ENCODE results near the gene FARP1.

FARP1 gene

DNA sequence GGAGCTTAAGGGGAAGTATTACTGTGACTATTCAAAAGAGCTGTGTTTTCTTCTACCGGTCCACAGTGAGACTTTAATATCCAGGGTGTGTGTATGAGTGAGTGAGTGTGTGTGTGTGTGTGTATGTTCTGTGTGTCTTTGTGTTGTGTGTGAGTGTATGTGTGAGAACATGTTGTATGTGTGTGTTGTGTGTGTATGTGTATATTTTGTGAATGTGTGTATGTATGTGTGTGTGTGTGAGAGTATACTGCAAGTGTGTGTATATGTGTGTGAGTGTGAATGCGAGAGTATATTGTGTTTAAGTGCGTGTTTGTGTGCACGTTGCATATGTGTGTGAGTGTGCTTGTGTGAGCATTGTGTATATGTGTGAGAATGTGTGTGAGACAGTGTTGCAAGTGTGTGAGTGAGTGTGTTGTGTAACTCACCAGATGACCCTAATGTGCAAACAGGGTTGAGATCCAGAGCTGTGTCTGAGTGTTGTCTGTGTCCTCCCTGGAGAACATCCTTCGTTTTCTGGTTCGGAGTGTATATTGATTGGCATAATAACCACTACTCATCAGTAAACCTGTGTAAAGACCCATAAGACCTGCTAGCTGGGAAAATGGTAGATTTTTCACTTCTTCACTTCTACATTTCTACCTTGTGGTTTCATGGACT lies 135.3 kb downstream of the FARP1 start:
- Histone ChIP-seq H3K9ac (ENCODE audit: low read length) (no peak overlapping the region), H3K4me3 (ENCODE audit: low read length) (no peak overlapping the region), H3K27me3 (replicated peaks; ENCODE audit: control insufficient read depth, insufficient read depth, low read length) (no peaks in the 10 kb centered on the region), H3K4me1 (ENCODE audit: control insufficient read depth, insufficient read depth, low read length) (peaks cover 18% of the 10 kb centered on the region), H3K9me3 (ENCODE audit: control insufficient read depth, low read length) (no peaks in the 10 kb centered on the region), H3K36me3 (ENCODE audit: control insufficient read depth, insufficient read depth, low read length, severe bottlenecking) (no peaks in the 10 kb centered on the region)
- DNase-seq (ENCODE audit: low read depth): no peak

DNA sequence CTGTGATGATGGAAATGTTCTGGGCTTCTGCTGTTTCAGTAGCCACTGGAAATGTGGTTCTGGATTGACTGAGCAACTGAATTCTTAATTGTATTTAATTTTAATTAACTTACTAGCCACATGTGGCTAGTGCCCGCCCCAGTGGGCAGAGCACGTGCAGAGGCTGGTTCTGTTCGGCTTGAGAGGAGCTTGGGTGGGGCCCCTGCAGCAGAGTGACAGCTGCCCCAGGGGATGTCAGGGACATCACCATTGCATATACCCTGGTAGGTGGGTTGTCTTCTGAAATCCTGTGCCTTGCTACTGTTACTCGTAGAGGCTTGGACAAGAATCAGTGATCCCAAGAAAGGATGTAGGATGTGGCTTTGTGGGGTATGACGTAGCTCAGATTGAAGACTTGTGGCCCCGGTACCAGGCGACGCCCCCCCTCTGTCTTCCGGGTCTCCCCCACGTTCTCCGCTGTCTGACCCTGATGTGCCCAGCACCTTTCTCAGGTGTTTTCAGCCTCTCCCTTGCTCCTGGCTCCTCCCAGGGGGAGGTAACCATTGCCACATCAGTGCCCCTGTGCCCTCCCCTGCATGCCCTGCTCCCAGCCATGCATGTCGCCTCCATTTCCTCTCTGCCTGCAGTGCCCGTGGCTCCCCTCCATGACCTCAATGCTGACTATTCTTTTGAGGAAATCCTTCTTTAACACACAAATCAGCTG lies 136.7 kb downstream of the FARP1 start:
- H3K4me3 ChIP-seq (ENCODE audit: low read length): no peak overlapping the region
- H3K9me3 ChIP-seq (ENCODE audit: control insufficient read depth, low read length): no peaks in the 10 kb centered on the region
- H3K27me3 ChIP-seq (replicated peaks; ENCODE audit: control insufficient read depth, insufficient read depth, low read length): no peaks in the 10 kb centered on the region
- peaks cover 18% of the 10 kb centered on the region for H3K4me1 ChIP-seq (ENCODE audit: control insufficient read depth, insufficient read depth, low read length)
- H3K36me3 ChIP-seq (ENCODE audit: control insufficient read depth, insufficient read depth, low read length, severe bottlenecking): no peaks in the 10 kb centered on the region
- H3K9ac ChIP-seq (ENCODE audit: low read length): no peak overlapping the region
- DNase-seq (ENCODE audit: low read depth): no peak

- H3K9ac ChIP-seq (ENCODE audit: low read length): no peak overlapping the region
- no peak overlapping the region for H3K4me3 ChIP-seq (ENCODE audit: low read length)
- DNase-seq (ENCODE audit: low read depth): no peak
- no peaks in the 10 kb centered on the region for H3K36me3 ChIP-seq (ENCODE audit: control insufficient read depth, insufficient read depth, low read length, severe bottlenecking)
- peaks cover 13% of the 10 kb centered on the region for H3K4me1 ChIP-seq (ENCODE audit: control insufficient read depth, insufficient read depth, low read length)
- no peaks in the 10 kb centered on the region for H3K27me3 ChIP-seq (replicated peaks; ENCODE audit: control insufficient read depth, insufficient read depth, low read length)
- H3K9me3 ChIP-seq (ENCODE audit: control insufficient read depth, low read length): no peaks in the 10 kb centered on the region
Measured at GRCh38 chr13:98280176-98280510, 137.2 kb downstream of the FARP1 start.

DNA sequence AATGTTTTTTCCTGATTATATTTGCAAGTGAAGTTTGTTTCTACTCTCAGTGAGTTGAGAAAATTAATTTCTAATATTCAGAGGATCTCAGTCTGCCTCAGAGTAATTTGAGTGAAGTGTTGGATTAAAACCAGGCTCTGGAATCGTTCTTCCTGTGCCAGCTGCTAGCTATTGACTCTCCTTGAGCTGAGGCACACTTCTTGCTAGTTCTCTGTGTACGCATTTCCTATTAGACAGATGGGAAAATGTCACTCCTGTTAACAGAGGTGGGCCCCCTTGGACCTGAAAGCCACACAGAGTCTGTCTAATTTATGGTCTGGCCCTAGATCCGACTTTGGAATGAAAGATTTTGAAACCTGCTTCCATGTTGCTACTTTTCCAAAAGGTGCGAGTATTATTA lies 141.8 kb downstream of the FARP1 start:
- no peak for DNase-seq (ENCODE audit: low read depth)
- H3K4me1 ChIP-seq (ENCODE audit: control insufficient read depth, insufficient read depth, low read length): no peaks in the 10 kb centered on the region
- no peaks in the 10 kb centered on the region for H3K27me3 ChIP-seq (replicated peaks; ENCODE audit: control insufficient read depth, insufficient read depth, low read length)
- no peaks in the 10 kb centered on the region for H3K9me3 ChIP-seq (ENCODE audit: control insufficient read depth, low read length)
- H3K36me3 ChIP-seq (ENCODE audit: control insufficient read depth, insufficient read depth, low read length, severe bottlenecking): no peaks in the 10 kb centered on the region
- no peak overlapping the region for H3K9ac ChIP-seq (ENCODE audit: low read length)
- H3K4me3 ChIP-seq (ENCODE audit: low read length): no peak overlapping the region

DNA sequence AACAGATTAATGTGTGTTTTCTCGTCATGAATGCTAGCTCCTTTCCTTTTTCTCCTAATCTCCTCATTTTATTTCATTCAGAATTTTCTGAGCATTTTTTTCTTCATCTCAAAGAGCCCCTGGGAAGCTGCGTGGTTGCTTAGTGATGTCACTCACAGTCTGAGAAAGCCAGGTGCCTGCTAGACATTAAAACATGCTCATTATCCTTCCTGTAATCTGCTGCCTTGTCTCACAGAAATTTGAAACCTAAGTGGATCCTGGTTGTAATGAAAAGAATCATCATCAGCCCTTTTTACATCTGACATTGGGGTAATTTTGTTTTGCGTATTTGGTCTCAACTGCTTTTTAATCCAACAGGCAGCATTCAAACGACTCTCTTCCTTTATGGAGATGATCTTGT lies 142.4 kb downstream of the FARP1 start:
- H3K4me3 ChIP-seq (ENCODE audit: low read length): no peak overlapping the region
- H3K4me1 ChIP-seq (ENCODE audit: control insufficient read depth, insufficient read depth, low read length): no peaks in the 10 kb centered on the region
- H3K9ac ChIP-seq (ENCODE audit: low read length): no peak overlapping the region
- H3K36me3 ChIP-seq (ENCODE audit: control insufficient read depth, insufficient read depth, low read length, severe bottlenecking): no peaks in the 10 kb centered on the region
- H3K27me3 ChIP-seq (replicated peaks; ENCODE audit: control insufficient read depth, insufficient read depth, low read length): no peaks in the 10 kb centered on the region
- no peak for DNase-seq (ENCODE audit: low read depth)
- H3K9me3 ChIP-seq (ENCODE audit: control insufficient read depth, low read length): no peaks in the 10 kb centered on the region

DNA sequence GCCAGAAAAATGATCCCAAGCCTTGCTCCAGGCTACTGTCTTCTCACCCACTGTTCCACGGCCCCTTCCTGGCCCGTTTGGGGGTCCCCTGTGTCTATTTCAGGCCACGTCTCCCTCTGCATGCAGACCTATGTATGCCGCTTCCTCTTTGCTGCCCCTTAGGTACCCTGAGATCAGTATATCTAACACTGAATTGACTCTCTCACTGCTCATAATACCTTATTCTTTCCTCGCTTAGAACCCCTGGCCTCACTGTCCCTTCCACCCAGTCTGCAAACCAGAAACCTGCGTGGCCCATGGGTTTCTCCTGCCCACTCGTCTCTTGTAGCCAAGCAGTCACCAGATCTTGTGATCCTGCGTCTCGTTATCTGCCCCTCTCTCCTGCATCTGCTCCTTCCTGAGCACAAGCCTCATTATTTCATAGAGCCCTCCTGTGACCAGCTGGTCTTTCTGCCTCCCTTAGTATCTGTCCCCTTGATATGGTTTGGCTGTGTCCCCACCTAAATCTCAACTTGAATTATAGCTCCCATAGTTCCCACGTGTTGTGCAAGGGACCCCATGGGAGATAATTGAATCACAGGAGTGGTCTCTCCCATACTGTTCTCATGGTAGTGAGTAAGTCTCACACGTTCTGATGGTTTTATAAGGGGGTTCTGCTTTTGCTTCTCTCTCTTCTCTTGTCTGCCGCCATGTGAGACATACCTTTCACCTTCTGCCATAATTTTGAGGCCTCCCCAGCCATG lies 143.1 kb downstream of the FARP1 start:
- Histone ChIP-seq H3K4me3 (ENCODE audit: low read length) (no peak overlapping the region), H3K36me3 (ENCODE audit: control insufficient read depth, insufficient read depth, low read length, severe bottlenecking) (no peaks in the 10 kb centered on the region), H3K27me3 (replicated peaks; ENCODE audit: control insufficient read depth, insufficient read depth, low read length) (no peaks in the 10 kb centered on the region), H3K9ac (ENCODE audit: low read length) (no peak overlapping the region), H3K4me1 (ENCODE audit: control insufficient read depth, insufficient read depth, low read length) (no peaks in the 10 kb centered on the region), H3K9me3 (ENCODE audit: control insufficient read depth, low read length) (no peaks in the 10 kb centered on the region)
- DNase-seq (ENCODE audit: low read depth): no peak

- DNase-seq (ENCODE audit: low read depth): no peak
- H3K9ac ChIP-seq (ENCODE audit: low read length): no peak overlapping the region
- H3K36me3 ChIP-seq (ENCODE audit: control insufficient read depth, insufficient read depth, low read length, severe bottlenecking): no peaks in the 10 kb centered on the region
- H3K4me3 ChIP-seq (ENCODE audit: low read length): no peak overlapping the region
- H3K9me3 ChIP-seq (ENCODE audit: control insufficient read depth, low read length): no peaks in the 10 kb centered on the region
- H3K27me3 ChIP-seq (replicated peaks; ENCODE audit: control insufficient read depth, insufficient read depth, low read length): no peaks in the 10 kb centered on the region
- H3K4me1 ChIP-seq (ENCODE audit: control insufficient read depth, insufficient read depth, low read length): no peaks in the 10 kb centered on the region
Measured at GRCh38 chr13:98286799-98287198, 143.9 kb downstream of the FARP1 start.

- H3K36me3 ChIP-seq (ENCODE audit: control insufficient read depth, insufficient read depth, low read length, severe bottlenecking): no peaks in the 10 kb centered on the region
- H3K4me1 ChIP-seq (ENCODE audit: control insufficient read depth, insufficient read depth, low read length): no peaks in the 10 kb centered on the region
- DNase-seq (ENCODE audit: low read depth): no peak
- H3K27me3 ChIP-seq (replicated peaks; ENCODE audit: control insufficient read depth, insufficient read depth, low read length): no peaks in the 10 kb centered on the region
- H3K4me3 ChIP-seq (ENCODE audit: low read length): no peak overlapping the region
- no peaks in the 10 kb centered on the region for H3K9me3 ChIP-seq (ENCODE audit: control insufficient read depth, low read length)
- no peak overlapping the region for H3K9ac ChIP-seq (ENCODE audit: low read length)
Measured at GRCh38 chr13:98288211-98288610, 145.3 kb downstream of the FARP1 start.

- no peak for DNase-seq (ENCODE audit: low read depth)
- no peaks in the 10 kb centered on the region for H3K9me3 ChIP-seq (ENCODE audit: control insufficient read depth, low read length)
- H3K4me1 ChIP-seq (ENCODE audit: control insufficient read depth, insufficient read depth, low read length): peaks cover 7% of the 10 kb centered on the region
- no peaks in the 10 kb centered on the region for H3K36me3 ChIP-seq (ENCODE audit: control insufficient read depth, insufficient read depth, low read length, severe bottlenecking)
- no peak overlapping the region for H3K9ac ChIP-seq (ENCODE audit: low read length)
- no peak overlapping the region for H3K4me3 ChIP-seq (ENCODE audit: low read length)
- H3K27me3 ChIP-seq (replicated peaks; ENCODE audit: control insufficient read depth, insufficient read depth, low read length): no peaks in the 10 kb centered on the region
Measured at GRCh38 chr13:98289339-98289945, 146.5 kb downstream of the FARP1 start.

DNA sequence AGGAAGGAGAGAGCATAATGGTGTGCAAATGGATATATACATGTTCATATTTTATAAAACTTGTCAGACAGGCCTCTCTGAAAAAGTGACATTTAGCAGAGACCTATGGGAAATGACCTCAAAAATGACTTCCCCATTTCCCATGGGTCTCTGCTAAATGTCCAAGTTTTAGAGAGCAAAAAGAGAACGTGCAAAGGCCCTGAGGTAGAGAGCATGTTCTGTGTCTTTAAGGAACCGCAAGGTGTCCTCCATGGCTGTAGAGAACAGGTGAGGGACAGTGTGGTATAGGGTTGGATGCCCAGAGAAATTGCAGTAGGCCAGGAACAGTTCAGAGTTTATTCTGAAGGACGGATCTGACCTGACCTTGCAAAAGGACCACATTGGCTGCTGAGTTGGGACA lies 147.4 kb downstream of the FARP1 start:
- Histone ChIP-seq H3K9ac (ENCODE audit: low read length) (no peak overlapping the region), H3K4me1 (ENCODE audit: control insufficient read depth, insufficient read depth, low read length) (peaks cover 10% of the 10 kb centered on the region), H3K4me3 (ENCODE audit: low read length) (no peak overlapping the region), H3K27me3 (replicated peaks; ENCODE audit: control insufficient read depth, insufficient read depth, low read length) (no peaks in the 10 kb centered on the region), H3K36me3 (ENCODE audit: control insufficient read depth, insufficient read depth, low read length, severe bottlenecking) (no peaks in the 10 kb centered on the region), H3K9me3 (ENCODE audit: control insufficient read depth, low read length) (no peaks in the 10 kb centered on the region)
- DNase-seq (ENCODE audit: low read depth): no peak

DNA sequence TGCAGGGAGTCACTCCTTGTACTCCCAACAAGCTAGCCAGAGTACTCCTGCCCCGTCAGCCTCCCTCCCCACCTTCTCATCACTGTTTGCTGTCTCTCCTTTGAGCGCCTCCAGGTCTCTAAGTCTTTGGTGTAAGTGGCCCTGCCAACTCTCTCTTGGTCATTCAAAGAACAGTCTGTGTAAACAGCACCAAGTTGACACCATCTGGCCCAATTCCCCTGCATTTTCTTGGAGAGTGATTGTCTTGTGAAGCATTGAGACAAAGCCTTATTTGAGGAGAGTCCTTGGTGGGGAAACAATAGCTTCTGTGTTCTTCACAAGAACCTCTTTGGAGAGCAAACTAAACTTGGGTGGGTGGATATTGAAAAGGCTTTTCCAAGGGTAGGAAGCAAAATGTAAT lies 148.8 kb downstream of the FARP1 start:
- H3K9ac ChIP-seq (ENCODE audit: low read length): no peak overlapping the region
- H3K9me3 ChIP-seq (ENCODE audit: control insufficient read depth, low read length): no peaks in the 10 kb centered on the region
- H3K4me1 ChIP-seq (ENCODE audit: control insufficient read depth, insufficient read depth, low read length): peaks cover 16% of the 10 kb centered on the region
- DNase-seq (ENCODE audit: low read depth): no peak
- H3K27me3 ChIP-seq (replicated peaks; ENCODE audit: control insufficient read depth, insufficient read depth, low read length): no peaks in the 10 kb centered on the region
- no peaks in the 10 kb centered on the region for H3K36me3 ChIP-seq (ENCODE audit: control insufficient read depth, insufficient read depth, low read length, severe bottlenecking)
- H3K4me3 ChIP-seq (ENCODE audit: low read length): no peak overlapping the region

Measured in adipocyte (in vitro differentiated cells).